Parathyroid adenoma (tissue), 2 donors: ENCODE measurements around the gene TMEM221.

Experiments
- H2AFZ ChIP-seq: fragments of 300-600 bp; sonication (generic); one replicate; pipeline ENCODE4 v1.7.0; 2017; ENCODE audit warnings: antibody characterized with exemption, mild to moderate bottlenecking
- H3K27ac ChIP-seq: fragments of 300-600 bp; sonication (generic); one replicate; pipeline ENCODE4 v1.7.0; 2017
- H3K27me3 ChIP-seq: fragments of 300-600 bp; sonication (generic); one replicate; pipeline ENCODE4 v1.7.0; 2017; ENCODE audit warnings: low read length; ENCODE audit not compliant: control insufficient read depth, insufficient read depth
- H3K36me3 ChIP-seq: fragments of 300-600 bp; sonication (generic); one replicate; pipeline ENCODE4 v1.7.0; 2017; ENCODE audit warnings: low read length; ENCODE audit not compliant: control insufficient read depth, insufficient read depth
- H3K4me1 ChIP-seq: fragments of 300-600 bp; sonication (generic); one replicate; pipeline ENCODE4 v1.7.0; 2017; ENCODE audit warnings: control low read depth
- H3K4me2 ChIP-seq: fragments of 300-600 bp; sonication (generic); one replicate; pipeline ENCODE4 v1.7.0; 2017; ENCODE audit warnings: low read length
- H3K4me3 ChIP-seq: fragments of 300-600 bp; sonication (generic); one replicate; pipeline ENCODE4 v1.7.0; 2017; ENCODE audit warnings: low read depth, low read length
- H3K79me2 ChIP-seq: fragments of 300-600 bp; sonication (generic); one replicate; pipeline ENCODE4 v1.7.0; 2017; ENCODE audit warnings: control low read depth
- H3K9ac ChIP-seq: fragments of 300-600 bp; sonication (generic); one replicate; pipeline ENCODE4 v1.7.0; 2017; ENCODE audit warnings: mild to moderate bottlenecking
- H3K9me3 ChIP-seq: fragments of 300-600 bp; sonication (generic); one replicate; pipeline ENCODE4 v1.7.0; 2017; ENCODE audit warnings: low read length; ENCODE audit not compliant: control insufficient read depth
- CTCF ChIP-seq: fragments of 300-600 bp; sonication (generic); IDR thresholded peaks from one replicate; pipeline ENCODE4 v1.7.0; 2017; ENCODE audit warnings: antibody characterized with exemption, mild to moderate bottlenecking
- donor health status: primary hyperparathyroidism.

TMEM221 gene

GRCh38 chr19:17460372-17461230 lies 12.1 kb upstream of the TMEM221 start, which contains the start of gene NXNL1:
Gene NXNL1 (minus strand): TSS chr19:17460926. CDS start chr19:17460869, 57 bp downstream.
- no peak within 1 kb of the TSS for H3K27ac ChIP-seq
- H3K36me3 ChIP-seq = no peaks in the 10 kb centered on the region
- no peaks in the 10 kb centered on the region for H3K9me3 ChIP-seq
- H3K27me3 ChIP-seq = no peaks in the 10 kb centered on the region
- no peak within 1 kb of the TSS for H3K4me2 ChIP-seq
- no peak within 1 kb of the TSS for H3K9ac ChIP-seq
- TF ChIP-seq CTCF = no peak
- no peak within 1 kb of the TSS for H3K4me3 ChIP-seq
- H3K4me1 ChIP-seq = no peaks in the 10 kb centered on the region
- no peaks in the 10 kb centered on the region for H3K79me2 ChIP-seq
- H2AFZ ChIP-seq = no peak within 1 kb of the TSS

- Histone ChIP-seq H3K4me3 (no peak overlapping the region), H3K36me3 (no peaks in the 10 kb centered on the region), H3K27me3 (no peaks in the 10 kb centered on the region), H3K4me2 (no peak overlapping the region), H3K9ac (no peak overlapping the region), H2AFZ (no peak overlapping the region), H3K9me3 (no peaks in the 10 kb centered on the region), H3K4me1 (no peaks in the 10 kb centered on the region), H3K27ac (no peak overlapping the region), H3K79me2 (no peaks in the 10 kb centered on the region)
- no peak for TF ChIP-seq CTCF
These were observed 10.5 kb upstream of the TMEM221 start for GRCh38 chr19:17458970-17459369.

GRCh38 chr19:17457616-17458015 lies 9.1 kb upstream of the TMEM221 start:
- H3K4me2 ChIP-seq = no peak overlapping the region
- no peaks in the 10 kb centered on the region for H3K36me3 ChIP-seq
- H3K27ac ChIP-seq = no peak overlapping the region
- no peaks in the 10 kb centered on the region for H3K79me2 ChIP-seq
- no peaks in the 10 kb centered on the region for H3K27me3 ChIP-seq
- no peaks in the 10 kb centered on the region for H3K4me1 ChIP-seq
- no peak overlapping the region for H3K9ac ChIP-seq
- TF ChIP-seq CTCF = no peak
- no peaks in the 10 kb centered on the region for H3K9me3 ChIP-seq
- H2AFZ ChIP-seq = no peak overlapping the region
- H3K4me3 ChIP-seq = no peak overlapping the region

GRCh38 chr19:17456127-17456526 lies 7.7 kb upstream of the TMEM221 start:
- Histone ChIP-seq H3K9me3 (no peaks in the 10 kb centered on the region), H3K36me3 (no peaks in the 10 kb centered on the region), H3K27me3 (no peaks in the 10 kb centered on the region), H3K9ac (no peak overlapping the region), H3K79me2 (no peaks in the 10 kb centered on the region), H3K27ac (no peak overlapping the region), H2AFZ (no peak overlapping the region), H3K4me2 (no peak overlapping the region), H3K4me3 (no peak overlapping the region), H3K4me1 (no peaks in the 10 kb centered on the region)
- TF ChIP-seq CTCF = no peak
